WTC11 (cell line): ENCODE data around the gene TSPAN9. TPM values are rescaled to one million over a fixed set of nuclear protein-coding genes. Genes with fewer than 3 reads are reported as not detected.

Experiments
- ATAC-seq: fragments of 200-7000 bp; cut with Tn5 transposase; 2 replicates; pipeline ENCODE4 v1.10.0; 2021; ENCODE audit warnings: mild to moderate bottlenecking, moderate library complexity
- CTCF ChIA-PET: fragments of 300-600 bp; sonication (Branson Sonifier 250); formaldehyde crosslinking; loops from one replicate; lab custom pipeline; 2021; ENCODE audit warnings: antibody characterized with exemption; lab: Charles Lee
- POLR2A ChIA-PET: fragments of 350-600 bp; sonication (Branson Sonifier 250); formaldehyde crosslinking; loops from one replicate; lab custom pipeline; 2021; ENCODE audit warnings: antibody characterized with exemption; lab: Charles Lee
- DNase-seq: peaks from one replicate; pipeline ENCODE4 v3.0.0; 2021; ENCODE audit warnings: low spot score
- H3K27ac Mint-ChIP-seq: 2 replicates; pipeline ENCODE4 v1.8.0; 2021; ENCODE audit warnings: mixed read lengths
- H3K27me3 Mint-ChIP-seq: 2 replicates; pipeline ENCODE4 v1.8.0; 2021; ENCODE audit warnings: low read depth, mild to moderate bottlenecking, moderate library complexity, mixed read lengths
- H3K36me3 Mint-ChIP-seq: 2 replicates; pipeline ENCODE4 v1.8.0; 2021; ENCODE audit warnings: mixed read lengths
- H3K4me1 Mint-ChIP-seq: 2 replicates; pipeline ENCODE4 v1.8.0; 2022; ENCODE audit warnings: mixed read lengths
- H3K4me3 Mint-ChIP-seq: 2 replicates; pipeline ENCODE4 v1.8.0; 2021; ENCODE audit warnings: mild to moderate bottlenecking, moderate library complexity, mixed read lengths
- H3K9me3 Mint-ChIP-seq: 2 replicates; pipeline ENCODE4 v1.8.0; 2021; ENCODE audit warnings: mixed read lengths
- CBFB ChIP-seq: sonication (generic); formaldehyde crosslinking; IDR thresholded peaks from 2 replicates; pipeline ENCODE4 v1.8.1; 2022; ENCODE audit warnings: mild to moderate bottlenecking, low read depth, missing genetic modification reagents
- CTCF ChIP-seq: fragments of 200-600 bp; IDR thresholded peaks from 2 replicates; pipeline ENCODE4 v1.8.0; 2022; ENCODE audit warnings: antibody characterized with exemption
- ELF4 ChIP-seq: sonication (generic); formaldehyde crosslinking; IDR thresholded peaks from 2 replicates; pipeline ENCODE4 v1.8.1; 2022; ENCODE audit warnings: low read depth, mild to moderate bottlenecking, moderate library complexity, missing genetic modification reagents
- EMX1 ChIP-seq: fragments of 250-450 bp; sonication (Bioruptor Pico); IDR thresholded peaks from 2 replicates; pipeline ENCODE4 v1.8.0; 2021; ENCODE audit warnings: mild to moderate bottlenecking
- ERG ChIP-seq: fragments of 250-450 bp; sonication (Bioruptor Pico); IDR thresholded peaks from 2 replicates; pipeline ENCODE4 v1.8.0; 2021; ENCODE audit warnings: mild to moderate bottlenecking
- FOXJ3 ChIP-seq: sonication (generic); formaldehyde crosslinking; IDR thresholded peaks from 2 replicates; pipeline ENCODE4 v1.9.0; 2021; ENCODE audit warnings: missing genetic modification reagents, mild to moderate bottlenecking, borderline replicate concordance
- FOXP1 ChIP-seq: sonication (generic); formaldehyde crosslinking; IDR thresholded peaks from 2 replicates; pipeline ENCODE4 v1.8.0; 2022; ENCODE audit warnings: missing genetic modification reagents, mild to moderate bottlenecking, moderate library complexity, borderline replicate concordance
- GABPB1 ChIP-seq: sonication (generic); formaldehyde crosslinking; IDR thresholded peaks from 2 replicates; pipeline ENCODE4 v1.8.1; 2023; ENCODE audit warnings: mild to moderate bottlenecking, missing genetic modification reagents
- GTF2I ChIP-seq: fragments of 250-450 bp; sonication (Bioruptor Pico); conservative IDR thresholded peaks from 2 replicates; pipeline ENCODE4 v1.4.0; 2021; ENCODE audit warnings: mild to moderate bottlenecking
- MLX ChIP-seq: sonication (generic); formaldehyde crosslinking; IDR thresholded peaks from 2 replicates; pipeline ENCODE4 v1.8.1; 2023; ENCODE audit warnings: mild to moderate bottlenecking, missing genetic modification reagents, moderate library complexity
- MYBL2 ChIP-seq: sonication (generic); formaldehyde crosslinking; IDR thresholded peaks from 2 replicates; pipeline ENCODE4 v1.8.1; 2023; ENCODE audit warnings: mild to moderate bottlenecking, moderate library complexity, missing genetic modification reagents
- NFYB ChIP-seq: sonication (generic); formaldehyde crosslinking; conservative IDR thresholded peaks from 2 replicates; pipeline ENCODE4 v1.8.0; 2022; ENCODE audit warnings: low read depth, missing genetic modification reagents
- SP1 ChIP-seq: sonication (generic); formaldehyde crosslinking; conservative IDR thresholded peaks from 2 replicates; pipeline ENCODE4 v1.8.1; 2022; ENCODE audit warnings: missing genetic modification reagents
- USF1 ChIP-seq: sonication (generic); formaldehyde crosslinking; IDR thresholded peaks from 2 replicates; pipeline ENCODE4 v1.8.0; 2022; ENCODE audit warnings: mild to moderate bottlenecking, missing genetic modification reagents
- ZBTB21 ChIP-seq: sonication (generic); formaldehyde crosslinking; IDR thresholded peaks from 2 replicates; pipeline ENCODE4 v1.8.1; 2023; ENCODE audit warnings: mild to moderate bottlenecking, missing genetic modification reagents, borderline replicate concordance
- ZNF121 ChIP-seq: sonication (generic); formaldehyde crosslinking; IDR thresholded peaks from 2 replicates; pipeline ENCODE4 v1.8.0; 2023; ENCODE audit warnings: missing genetic modification reagents
- ZNF396 ChIP-seq: fragments of 250-450 bp; sonication (Bioruptor Pico); IDR thresholded peaks from 2 replicates; pipeline ENCODE4 v1.8.0; 2021; ENCODE audit warnings: mild to moderate bottlenecking, moderate library complexity, borderline replicate concordance
- total RNA-seq: library from RNA; stranded (reverse); gene quantifications from 3 replicates; pipeline ENCODE4 v1.2.3, GENCODE V29; 2021
- TF ChIP-seq, protein P1 (sequence below): sonication (generic); formaldehyde crosslinking; IDR thresholded peaks from 2 replicates; pipeline ENCODE4 v1.8.0; 2022; ENCODE audit warnings: mild to moderate bottlenecking, missing genetic modification reagents

The TSPAN9 gene
- total RNA-seq, 1 experiment from 2014 or later = 27.6 TPM

GRCh38 chr12:3298603-3299002 lies 221.4 kb downstream of the TSPAN9 start:
- Mint-ChIP-seq H3K27me3 (no peaks in the 10 kb centered on the region; the same call in 1 of the 2 replicates), H3K4me3 (no peak overlapping the region), H3K4me1 (peaks cover 12% of the 10 kb centered on the region), H3K9me3 (no peaks in the 10 kb centered on the region), H3K36me3 (no peaks in the 10 kb centered on the region), H3K27ac (no peak overlapping the region)
- no peak for TF ChIP-seq ZNF396 (CRISPR knock-in tag)
- TF ChIP-seq ERG (CRISPR knock-in tag) = no peak
- no peak for TF ChIP-seq NFYB (CRISPR knock-in tag)
- no peak for TF ChIP-seq ZBTB21 (CRISPR knock-in tag)
- TF ChIP-seq ELF4 (CRISPR knock-in tag) = no peak
- TF ChIP-seq EMX1 (CRISPR knock-in tag) = no peak
- TF ChIP-seq FOXJ3 (CRISPR knock-in tag) = no peak
- TF ChIP-seq MYBL2 = no peak
- POLR2A ChIA-PET = no interaction called here
- DNase-seq (no peak), ATAC-seq (no peak)
- CTCF ChIA-PET = interaction anchor here (0.9 to 4.7 kb wide), 17 partner anchors 15 to 506 kb away, joined by 3 to 114 read pairs (median 13); partner anchors contain the start of genes CRACR2A and PRMT8

GRCh38 chr12:3299929-3300832 lies 223.0 kb downstream of the TSPAN9 start:
- peak; percentile 71 for ATAC-seq
- Mint-ChIP-seq H3K9me3 (no peaks in the 10 kb centered on the region), H3K27me3 (no peaks in the 10 kb centered on the region; the same call in 1 of the 2 replicates), H3K4me1 (peaks cover 12% of the 10 kb centered on the region), H3K4me3 (peak overlapping the region; percentile 50)
- CTCF ChIA-PET = interaction anchor here (0.5 to 4.7 kb wide), 148 partner anchors 8 to 928 kb away, joined by 3 to 114 read pairs (median 5); partner anchors contain the start of genes CRACR2A and PRMT8
- peak; percentile 94 for DNase-seq
- TF ChIP-seq GABPB1 (CRISPR knock-in tag) (no peak), ZNF121 (peak; percentile 90), CBFB (CRISPR knock-in tag) (peak; percentile 20; the same call in 1 of the 2 replicates), FOXP1 (peak; percentile 73), MLX (CRISPR knock-in tag) (no peak), CTCF (peak; percentile 95), USF1 (no peak), SP1 (0 out of 2 replicates have a peak, but pooled peaks have one; percentile 39), GTF2I (CRISPR knock-in tag) (no peak)
- TF ChIP-seq, protein P1, sequence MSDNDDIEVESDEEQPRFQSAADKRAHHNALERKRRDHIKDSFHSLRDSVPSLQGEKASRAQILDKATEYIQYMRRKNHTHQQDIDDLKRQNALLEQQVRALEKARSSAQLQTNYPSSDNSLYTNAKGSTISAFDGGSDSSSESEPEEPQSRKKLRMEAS = 0 out of 2 replicates have a peak, but pooled peaks have one; percentile 25
- TF ChIP-seq, all 79 proteins: peak for 6
- H3K36me3 Mint-ChIP-seq = no peaks in the 10 kb centered on the region
- H3K27ac Mint-ChIP-seq = no peak overlapping the region; the same call in 1 of the 2 replicates
- POLR2A ChIA-PET = interaction anchor here (1.2 kb wide), 1 partner anchor 205 kb away, joined by 3 read pairs; no protein-coding TSS in a partner anchor
